GM11168 (cell line): ENCODE results near the gene CCDC88B.
"Not testable (repeated sequence)": the region's sequence is repeated elsewhere in the genome, so short reads cannot be mapped to it uniquely, and the experiment has no call there.

ENCODE experiments used
- in situ Hi-C: fragments of 300-500 bp; cut with MboI; formaldehyde crosslinking; loops from one replicate; pipeline ENCODE4 v1.12.0; 2022; ENCODE audit warnings: low sequenced_read_pairs; ENCODE audit not compliant: unreplicated experiment

The CCDC88B gene

GRCh38 chr11:64304032-64304315 lies 36.0 kb upstream of the CCDC88B start:
- in situ Hi-C loops: loop anchor here (10.0 kb wide), 1 partner anchor 109 kb away; no protein-coding TSS in a partner anchor

- in situ Hi-C loops: loop anchor here (10.0 kb wide), 1 partner anchor 110 kb away; no protein-coding TSS in a partner anchor
Observed at GRCh38 chr11:64304316-64305072, 35.5 kb upstream of the CCDC88B start.

- in situ Hi-C loops: loop anchor here (10.0 kb wide), 1 partner anchor 110 kb away; no protein-coding TSS in a partner anchor
Observed at GRCh38 chr11:64305075-64305690, 34.8 kb upstream of the CCDC88B start, which contains the start of gene ESRRA. TSS of gene ESRRA (plus strand) at chr11:64305524. CDS start at chr11:64307180, 1,656 bp downstream.

- in situ Hi-C loops: loop anchor here (10.0 kb wide), 1 partner anchor 111 kb away; no protein-coding TSS in a partner anchor
Observed at GRCh38 chr11:64305691-64306562, 34.1 kb upstream of the CCDC88B start.

GRCh38 chr11:64306563-64306875 lies 33.5 kb upstream of the CCDC88B start:
- in situ Hi-C loops: loop anchor here (10.0 kb wide), 1 partner anchor 112 kb away; no protein-coding TSS in a partner anchor

GRCh38 chr11:64306876-64307622 lies 33.0 kb upstream of the CCDC88B start:
- in situ Hi-C loops: loop anchor here (10.0 kb wide), 1 partner anchor 112 kb away; no protein-coding TSS in a partner anchor

- in situ Hi-C loops: loop anchor here (10.0 kb wide), 1 partner anchor 113 kb away; no protein-coding TSS in a partner anchor
Observed at GRCh38 chr11:64307795-64308194, 32.2 kb upstream of the CCDC88B start.

- in situ Hi-C loops: no loop called here
Observed at GRCh38 chr11:64312947-64313346, 27.1 kb upstream of the CCDC88B start.

- in situ Hi-C loops: no loop called here
Observed at GRCh38 chr11:64313491-64314145, 26.4 kb upstream of the CCDC88B start.

GRCh38 chr11:64314146-64314804 lies 25.7 kb upstream of the CCDC88B start:
- in situ Hi-C loops: no loop called here

- in situ Hi-C loops: no loop called here
Observed at GRCh38 chr11:64314805-64315561, 25.0 kb upstream of the CCDC88B start.

GRCh38 chr11:64315667-64316526 lies 24.1 kb upstream of the CCDC88B start:
- in situ Hi-C loops: not testable (repeated sequence)

- in situ Hi-C loops: no loop called here
Observed at GRCh38 chr11:64316672-64317324, 23.2 kb upstream of the CCDC88B start.

- in situ Hi-C loops: no loop called here
Observed at GRCh38 chr11:64317325-64317960, 22.6 kb upstream of the CCDC88B start, which contains the start of gene TRMT112. TSS of gene TRMT112 (minus strand) at chr11:64317559. CDS start at chr11:64317526, 33 bp downstream.

- in situ Hi-C loops: no loop called here
Observed at GRCh38 chr11:64317961-64318765, 21.8 kb upstream of the CCDC88B start, which contains the start of gene PRDX5. TSS of gene PRDX5 (plus strand) at chr11:64318121. CDS start at chr11:64318216, 95 bp downstream.
